H1 (cell line): ENCODE data around the gene SLC6A7. TPM values are rescaled to one million over a fixed set of nuclear protein-coding genes. Genes with fewer than 3 reads are reported as not detected.

Source experiments
- CTCF ChIA-PET: fragments of 300-600 bp; sonication (Branson Sonifier 250); formaldehyde crosslinking; loops from one replicate; lab custom pipeline; 2021; ENCODE audit not compliant: partially characterized antibody; lab: Charles Lee
- POLR2A ChIA-PET: fragments of 300-600 bp; sonication (Branson Sonifier 250); formaldehyde crosslinking; loops from one replicate; lab custom pipeline; 2021; ENCODE audit warnings: inconsistent platforms; ENCODE audit not compliant: partially characterized antibody; lab: Charles Lee
- DNase-seq, 2 experiments: peaks; one replicate each; pipeline versions ENCODE4 v3.0.0 to v3.0.0-alpha.2; 2010 to 2022; ENCODE audit warnings: low spot score in 2 of 2, low read depth in 1 of 2, mixed read lengths in 1 of 2
- FAIRE-seq: peaks from 2 replicates; lab custom pipeline; 2011; peaks lifted over from hg19 to GRCh38; lab: Jason Lieb, UNC
- H2AFZ ChIP-seq: 2 replicates; pipeline ENCODE4 v1.8.1; 2012; ENCODE audit warnings: low read length, inconsistent platforms
- H2AK5ac ChIP-seq: 2 replicates; pipeline ENCODE4 v1.6.1; 2013; ENCODE audit warnings: low read depth, low read length
- H2BK120ac ChIP-seq: replicated peaks from 2 replicates; pipeline ENCODE3; 2013; ENCODE audit warnings: low read depth, low read length, inconsistent platforms
- H2BK12ac ChIP-seq: 2 replicates; pipeline ENCODE4 v1.6.1; 2013; ENCODE audit warnings: low read depth, low read length
- H2BK15ac ChIP-seq: 2 replicates; pipeline ENCODE4 v1.6.1; 2013; ENCODE audit warnings: low read length
- H2BK20ac ChIP-seq: 2 replicates; pipeline ENCODE4 v1.6.1; 2013; ENCODE audit warnings: low read length
- H2BK5ac ChIP-seq: 2 replicates; pipeline ENCODE4 v1.6.1; 2013; ENCODE audit warnings: low read depth, low read length
- H3K14ac ChIP-seq: 2 replicates; pipeline ENCODE4 v1.6.1; 2013; ENCODE audit warnings: inconsistent platforms; ENCODE audit not compliant: insufficient read length
- H3K18ac ChIP-seq: 2 replicates; pipeline ENCODE4 v1.6.1; 2013; ENCODE audit warnings: low read length; ENCODE audit errors: extremely low read depth
- H3K23ac ChIP-seq: 2 replicates; pipeline ENCODE4 v1.6.1; 2013; ENCODE audit warnings: inconsistent platforms; ENCODE audit not compliant: insufficient read length
- H3K23me2 ChIP-seq: 2 replicates; pipeline ENCODE4 v1.6.1; 2013; ENCODE audit warnings: low read depth, low read length
- H3K27ac ChIP-seq: 2 replicates; pipeline ENCODE4 v1.6.1; 2011; ENCODE audit warnings: low read depth, low read length, inconsistent platforms
- H3K27me3 ChIP-seq, 4 experiments: replicated peaks in 1 of 4; 1 replicate in 1 of 4; 2 replicates in 3 of 4; pipeline versions ENCODE4 v1.6.1 to v1.8.1; 2011 to 2013; ENCODE audit warnings: low read length in 3 of 4, mild to moderate bottlenecking in 3 of 4, inconsistent platforms in 2 of 4, mixed read lengths in 2 of 4, moderate library complexity in 1 of 4; ENCODE audit not compliant: control insufficient read depth in 3 of 4, insufficient read depth in 3 of 4; ENCODE audit errors: extremely low read depth in 1 of 4
- H3K36me3 ChIP-seq, 4 experiments: 2 replicates each; pipeline versions ENCODE4 v1.6.1 to v1.8.1; 2011 to 2013; ENCODE audit warnings: mild to moderate bottlenecking in 4 of 4, low read length in 3 of 4, moderate library complexity in 2 of 4, control low read depth in 1 of 4, inconsistent platforms in 1 of 4; ENCODE audit not compliant: insufficient read depth in 4 of 4, control insufficient read depth in 2 of 4
- H3K4ac ChIP-seq: replicated peaks from 2 replicates; pipeline ENCODE3; 2013; ENCODE audit warnings: low read length, low read depth, mixed read lengths, inconsistent platforms; ENCODE audit not compliant: insufficient read length
- H3K4me1 ChIP-seq, 4 experiments: replicated peaks in 1 of 4; 1 replicate in 1 of 4; 2 replicates in 3 of 4; pipeline versions ENCODE4 v1.6.1 to v1.8.1; 2011 to 2013; ENCODE audit warnings: low read length in 3 of 4, inconsistent platforms in 2 of 4, mixed read lengths in 1 of 4; ENCODE audit not compliant: insufficient read depth in 4 of 4, control insufficient read depth in 3 of 4
- H3K4me2 ChIP-seq, 2 experiments: 2 replicates each; pipeline versions ENCODE4 v1.6.1 to v1.8.1; 2011 to 2013; ENCODE audit warnings: low read depth in 2 of 2, low read length in 2 of 2, control low read depth in 1 of 2, inconsistent platforms in 1 of 2, mild to moderate bottlenecking in 1 of 2; ENCODE audit not compliant: insufficient read depth in 1 of 2
- H3K4me3 ChIP-seq, 4 experiments: fragments of 200-600, 300-600 bp in 1 of 4; sonication (generic), shearing (Covaris generic), sonication (Bioruptor Twin) in 1 of 4; 2 replicates each; pipeline versions ENCODE4 v1.5.1 to v1.8.1; 2011 to 2016; ENCODE audit warnings: low read length in 4 of 4, low read depth in 3 of 4, control low read depth in 2 of 4, inconsistent platforms in 2 of 4, mild to moderate bottlenecking in 2 of 4, mixed read lengths in 1 of 4, moderate library complexity in 1 of 4; ENCODE audit not compliant: insufficient read depth in 2 of 4; ENCODE audit errors: extremely low read depth in 1 of 4
- H3K56ac ChIP-seq: replicated peaks from 2 replicates; pipeline ENCODE3; 2013; ENCODE audit warnings: low read depth, mild to moderate bottlenecking, mixed read lengths, low read length, inconsistent platforms; ENCODE audit not compliant: insufficient read length
- H3K79me1 ChIP-seq: 2 replicates; pipeline ENCODE4 v1.6.1; 2013; ENCODE audit warnings: low read depth, low read length, control low read depth
- H3K79me2 ChIP-seq, 2 experiments: 2 replicates each; pipeline versions ENCODE4 v1.6.1 to v1.8.1; 2012 to 2013; ENCODE audit warnings: low read length in 2 of 2, mild to moderate bottlenecking in 2 of 2, inconsistent platforms in 1 of 2; ENCODE audit not compliant: insufficient read depth in 2 of 2, control insufficient read depth in 1 of 2
- H3K9ac ChIP-seq, 4 experiments: replicated peaks in 1 of 4; 1 replicate in 1 of 4; 2 replicates in 3 of 4; pipeline versions ENCODE4 v1.6.1 to v1.8.1; 2011 to 2013; ENCODE audit warnings: low read depth in 3 of 4, low read length in 3 of 4, control low read depth in 2 of 4, mild to moderate bottlenecking in 2 of 4, moderate library complexity in 2 of 4, inconsistent platforms in 1 of 4; ENCODE audit errors: extremely low read depth in 1 of 4
- H3K9me3 ChIP-seq, 2 experiments: 2 replicates each; pipeline versions ENCODE4 v1.6.1 to v1.8.1; 2012 to 2013; ENCODE audit warnings: mild to moderate bottlenecking in 2 of 2, moderate library complexity in 2 of 2, control low read depth in 1 of 2, inconsistent platforms in 1 of 2, low read depth in 1 of 2, low read length in 1 of 2, mixed read lengths in 1 of 2; ENCODE audit not compliant: insufficient read depth in 2 of 2
- H4K20me1 ChIP-seq, 2 experiments: replicated peaks in 1 of 2; 2 replicates each; pipeline versions ENCODE3 to v1.8.1; 2011 to 2013; ENCODE audit warnings: inconsistent platforms in 2 of 2, low read length in 2 of 2, mild to moderate bottlenecking in 1 of 2; ENCODE audit not compliant: insufficient read depth in 2 of 2, control insufficient read depth in 1 of 2
- H4K5ac ChIP-seq: 2 replicates; pipeline ENCODE4 v1.6.1; 2013; ENCODE audit warnings: low read length, low read depth, mixed read lengths, inconsistent platforms; ENCODE audit not compliant: insufficient read length
- H4K8ac ChIP-seq: 2 replicates; pipeline ENCODE4 v1.8.0; 2013; ENCODE audit warnings: mild to moderate bottlenecking, moderate library complexity, low read length, inconsistent platforms; ENCODE audit not compliant: insufficient read depth; ENCODE audit errors: extremely low read depth
- H4K91ac ChIP-seq: replicated peaks from 2 replicates; pipeline ENCODE3; 2013; ENCODE audit warnings: low read length, mixed read lengths, inconsistent platforms; ENCODE audit not compliant: insufficient read length
- EGR1 ChIP-seq: IDR thresholded peaks from 2 replicates; pipeline ENCODE4 v1.6.1; 2011; ENCODE audit warnings: low read depth, low read length, borderline replicate concordance
- KDM4A ChIP-seq: IDR thresholded peaks from one replicate; pipeline ENCODE4 v1.7.1; 2012; ENCODE audit warnings: low read depth, mild to moderate bottlenecking, moderate library complexity, low read length, inconsistent platforms; ENCODE audit not compliant: severe bottlenecking
- NANOG ChIP-seq: IDR thresholded peaks from 2 replicates; pipeline ENCODE4 v1.6.1; 2011; ENCODE audit warnings: low read length, low read depth, mild to moderate bottlenecking, inconsistent platforms; ENCODE audit not compliant: insufficient read depth, poor library complexity, severe bottlenecking
- RXRA ChIP-seq: IDR thresholded peaks from 2 replicates; pipeline ENCODE4 v1.6.1; 2011; ENCODE audit warnings: low read depth, mild to moderate bottlenecking, low read length, moderate library complexity; ENCODE audit not compliant: insufficient read depth
- SRF ChIP-seq: IDR thresholded peaks from 2 replicates; pipeline ENCODE4 v1.6.1; 2011; ENCODE audit warnings: mild to moderate bottlenecking, low read depth, low read length, moderate library complexity
- WGBS, 2 experiments: shearing (Covaris generic) in 1 of 2; methylation state at CpG; one replicate each; pipeline versions ENCODE4 v1.1.6 to v1.1.7; 2013 to 2015; ENCODE audit warnings: low lambda C conversion rate in 2 of 2, mixed read lengths in 2 of 2, inconsistent platforms in 1 of 2, low coverage in 1 of 2, missing lambda C conversion rate in 1 of 2; ENCODE audit not compliant: insufficient replicate concordance in 2 of 2, insufficient coverage in 1 of 2, insufficient read length in 1 of 2; ENCODE audit errors: extremely low coverage in 1 of 2, missing lambda C conversion rate in 1 of 2; 5-methylcytosine and 5-hydroxymethylcytosine counted together
- polyA plus RNA-seq, 7 experiments: library from polyadenylated mRNA; depleted of rRNA in 3 of 7; stranded (reverse) in 5 of 7; unstranded in 2 of 7; fragments of >200 nt in 5 of 7; fragments of 200-250 nt in 2 of 7; gene quantifications; 1 replicate in 5 of 7; 2 replicates in 1 of 7; 4 replicates in 1 of 7; pipeline versions ENCODE4 v1.2.1 to v1.2.3, GENCODE V29; 2011 to 2013; ENCODE audit warnings: missing spikeins in 2 of 7, mixed read lengths in 2 of 7
- total RNA-seq: library from RNA; stranded (reverse); fragmentation: NEBNext Ultra II Directional; extraction: Animal tissue kit (Norgen Biotek cat#: 25700); gene quantifications from 2 replicates; pipeline ENCODE4 v1.2.1, GENCODE V29; 2021

Gene SLC6A7
- total and polyA plus RNA-seq, 2 of the 8 experiments (the other 6 are each of a cell fraction or from before 2014, with no cell fraction given) = 0.07 to 0.12 TPM

DNA sequence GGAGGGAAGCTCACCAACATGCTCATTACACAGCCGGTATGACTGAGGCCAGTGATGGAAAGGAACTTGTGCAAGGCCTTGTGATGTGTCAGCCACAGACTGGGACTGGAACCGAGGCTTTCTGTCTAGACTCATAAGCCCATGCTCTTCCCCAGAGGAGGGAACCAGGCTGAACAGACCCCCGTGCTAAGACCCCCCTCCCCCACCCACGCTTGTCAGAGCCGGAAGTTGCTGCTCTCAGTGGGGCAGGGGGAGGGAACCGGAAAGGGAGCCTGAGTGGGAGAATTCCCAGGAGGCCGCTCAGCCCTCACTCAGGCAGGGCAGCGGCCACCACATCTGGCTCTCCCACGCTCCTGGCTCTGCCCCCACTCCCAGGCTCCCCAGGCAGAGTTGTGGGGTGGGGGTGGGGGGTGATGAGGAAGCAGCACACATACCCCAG is 30.1 kb upstream of the SLC6A7 start:
- H2AK5ac ChIP-seq = no peak overlapping the region
- H2BK15ac ChIP-seq = 0 out of 2 replicates have a peak overlapping the region, but pooled peaks have one; percentile 92
- no peak overlapping the region for H2AFZ ChIP-seq
- no peaks in the 10 kb centered on the region; the same call in 1 of the 2 replicates for H3K23me2 ChIP-seq
- H2BK20ac ChIP-seq = 0 out of 2 replicates have a peak overlapping the region, but pooled peaks have one; percentile 72
- no peak overlapping the region for H2BK120ac ChIP-seq
- CTCF ChIA-PET = interaction anchor here (0.6 to 15.3 kb wide), 21 partner anchors 10 to 276 kb away, joined by 3 to 372 read pairs (median 4); no protein-coding TSS in a partner anchor
- H3K4me1 ChIP-seq = peaks cover 3 to 16% (median 9%) of the 10 kb centered on the region in 4 experiments
- no peak overlapping the region for H3K4me3 ChIP-seq
- 54% methylated on average over 9 of the region's 9 CpGs; no CpG with 5 or more reads in 1 of the 2 experiments for WGBS, 2 experiments
- H4K20me1 ChIP-seq = no peaks in the 10 kb centered on the region
- H3K4ac ChIP-seq = no peak overlapping the region
- H3K79me2 ChIP-seq = no peaks in the 10 kb centered on the region
- H3K23ac ChIP-seq = no peak overlapping the region
- peaks cover 6 to 13% (median 9%) of the 10 kb centered on the region in 4 experiments for H3K27me3 ChIP-seq
- no peak overlapping the region for H3K4me2 ChIP-seq
- no peak overlapping the region for H3K27ac ChIP-seq
- FAIRE-seq (no peak), DNase-seq (no peak)
- H3K79me1 ChIP-seq = no peaks in the 10 kb centered on the region
- H3K9me3 ChIP-seq = no peaks in the 10 kb centered on the region
- no peak overlapping the region for H4K8ac ChIP-seq
- no peak overlapping the region for H3K56ac ChIP-seq
- H3K9ac ChIP-seq = no peak overlapping the region
- no peak overlapping the region for H4K5ac ChIP-seq
- H2BK5ac ChIP-seq = no peak overlapping the region
- H4K91ac ChIP-seq = no peak overlapping the region
- no peak overlapping the region for H3K14ac ChIP-seq
- H3K36me3 ChIP-seq = no peaks in the 10 kb centered on the region
- peak overlapping the region; percentile 48; the same call in 1 of the 2 replicates for H3K18ac ChIP-seq
- H2BK12ac ChIP-seq = peak overlapping the region; percentile 81
- POLR2A ChIA-PET = interaction anchor here (1.3 kb wide), 1 partner anchor 21 kb away, joined by 4 read pairs; no protein-coding TSS in a partner anchor
- TF ChIP-seq KDM4A = no peak
- no peak for TF ChIP-seq SRF
- TF ChIP-seq NANOG = no peak
- no peak for TF ChIP-seq RXRA
- no peak for TF ChIP-seq EGR1
